Nephron progenitor cell (in vitro differentiated cells): ENCODE measurements around the gene ARHGAP19.

Source experiments
- DNase-seq: peaks from one replicate; pipeline ENCODE4 v3.0.0; 2021
- H3K27ac Mint-ChIP-seq: 2 replicates; pipeline ENCODE4 v1.8.0; 2021; ENCODE audit warnings: mild to moderate bottlenecking, moderate library complexity, mixed read lengths
- H3K27me3 Mint-ChIP-seq: 2 replicates; pipeline ENCODE4 v1.8.0; 2021; ENCODE audit warnings: mild to moderate bottlenecking, low read depth, mixed read lengths; ENCODE audit not compliant: poor library complexity
- H3K36me3 Mint-ChIP-seq: 2 replicates; pipeline ENCODE4 v1.8.0; 2021; ENCODE audit warnings: low read depth, mixed read lengths
- H3K4me1 Mint-ChIP-seq: 2 replicates; pipeline ENCODE4 v1.8.0; 2021; ENCODE audit warnings: mixed read lengths
- H3K4me3 Mint-ChIP-seq: 2 replicates; pipeline ENCODE4 v1.8.0; 2021; ENCODE audit warnings: mild to moderate bottlenecking, moderate library complexity, mixed read lengths
- H3K9me3 Mint-ChIP-seq: 2 replicates; pipeline ENCODE4 v1.8.0; 2021; ENCODE audit warnings: mild to moderate bottlenecking, moderate library complexity, mixed read lengths
- CTCF ChIP-seq: fragments of 200-600 bp; sonication (generic); IDR thresholded peaks from 2 replicates; pipeline ENCODE4 v1.5.0; 2021; ENCODE audit warnings: antibody characterized with exemption

Gene ARHGAP19

DNA sequence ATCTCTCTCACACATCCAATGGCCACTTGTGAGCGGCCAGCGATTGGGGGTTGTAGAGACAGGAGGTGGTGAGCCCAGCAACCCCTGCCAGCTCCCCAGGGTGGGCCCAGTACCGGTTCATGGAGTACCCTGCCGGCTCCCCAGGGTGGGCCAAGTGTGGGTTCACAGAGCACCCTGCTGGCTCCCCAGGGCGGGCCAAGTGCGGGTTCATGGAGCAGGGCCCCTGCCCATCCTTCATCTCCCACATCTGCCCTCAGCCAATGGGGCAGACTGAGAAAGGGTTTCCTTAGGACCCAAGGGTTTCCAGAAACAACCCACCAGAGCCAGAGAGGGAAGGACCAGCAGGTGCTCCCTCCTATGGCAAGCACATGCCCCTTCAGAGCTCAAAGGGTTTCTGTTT lies 85.3 kb downstream of the ARHGAP19 start:
- Mint-ChIP-seq H3K27me3 (peaks cover 6% of the 10 kb centered on the region), H3K9me3 (no peaks in the 10 kb centered on the region), H3K4me3 (no peak overlapping the region), H3K4me1 (peaks cover 12% of the 10 kb centered on the region), H3K27ac (no peak overlapping the region), H3K36me3 (no peaks in the 10 kb centered on the region)
- DNase-seq = no peak
- TF ChIP-seq CTCF = no peak

- Mint-ChIP-seq H3K4me3 (no peak overlapping the region), H3K4me1 (peaks cover 19% of the 10 kb centered on the region), H3K27ac (no peak overlapping the region), H3K27me3 (peaks cover 6% of the 10 kb centered on the region), H3K36me3 (no peaks in the 10 kb centered on the region), H3K9me3 (no peaks in the 10 kb centered on the region)
- no peak for TF ChIP-seq CTCF
- DNase-seq = no peak
Measured at GRCh38 chr10:97204826-97205679, 87.4 kb downstream of the ARHGAP19 start.

DNA sequence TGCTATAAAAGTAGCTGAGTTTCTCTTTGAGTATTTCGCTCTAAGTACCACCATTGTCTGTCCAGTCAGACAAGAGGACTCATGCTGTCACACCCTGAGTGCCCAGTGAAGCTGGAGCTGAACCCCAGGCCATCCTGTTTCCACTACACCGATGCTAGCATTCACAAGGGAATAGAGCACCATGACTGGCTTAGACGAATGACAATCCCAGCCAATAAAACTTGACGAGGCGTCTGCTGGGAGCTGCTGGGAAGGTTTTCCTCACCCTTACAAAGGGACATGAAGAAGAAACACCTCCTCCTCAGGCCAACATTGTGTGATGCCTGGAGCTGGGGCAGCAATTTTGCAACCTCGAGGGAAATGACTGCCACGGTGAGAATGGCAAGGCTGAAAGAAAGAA lies 89.2 kb downstream of the ARHGAP19 start:
- Mint-ChIP-seq H3K4me3 (no peak overlapping the region), H3K9me3 (no peaks in the 10 kb centered on the region), H3K36me3 (no peaks in the 10 kb centered on the region), H3K27ac (no peak overlapping the region), H3K4me1 (peaks cover 32% of the 10 kb centered on the region), H3K27me3 (peaks cover 9% of the 10 kb centered on the region)
- TF ChIP-seq CTCF = no peak
- no peak for DNase-seq

DNA sequence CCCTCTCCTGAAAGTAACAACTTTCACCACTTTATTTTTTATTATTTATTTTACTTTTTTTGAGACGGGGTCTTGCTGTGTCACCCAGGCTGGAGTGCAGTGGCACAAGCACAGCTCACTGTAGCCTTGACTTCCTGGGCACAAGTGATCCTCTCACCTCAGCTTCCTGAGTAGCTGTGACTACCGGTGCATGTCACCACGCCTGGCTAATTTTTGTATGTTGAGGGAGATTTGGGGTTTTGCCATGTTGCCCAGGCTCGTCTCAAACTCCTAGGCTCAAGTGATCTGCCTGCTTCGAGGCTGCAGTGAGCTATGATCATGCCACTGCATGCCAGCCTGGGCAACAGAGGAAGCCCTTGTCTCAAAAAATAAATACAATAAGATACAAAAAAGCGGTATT lies 91.8 kb downstream of the ARHGAP19 start:
- no peaks in the 10 kb centered on the region for H3K9me3 Mint-ChIP-seq
- H3K27ac Mint-ChIP-seq = no peak overlapping the region
- no peak for TF ChIP-seq CTCF
- no peaks in the 10 kb centered on the region for H3K36me3 Mint-ChIP-seq
- DNase-seq = no peak
- H3K4me1 Mint-ChIP-seq = peaks cover 44% of the 10 kb centered on the region
- peaks cover 6% of the 10 kb centered on the region for H3K27me3 Mint-ChIP-seq
- no peak overlapping the region for H3K4me3 Mint-ChIP-seq

DNA sequence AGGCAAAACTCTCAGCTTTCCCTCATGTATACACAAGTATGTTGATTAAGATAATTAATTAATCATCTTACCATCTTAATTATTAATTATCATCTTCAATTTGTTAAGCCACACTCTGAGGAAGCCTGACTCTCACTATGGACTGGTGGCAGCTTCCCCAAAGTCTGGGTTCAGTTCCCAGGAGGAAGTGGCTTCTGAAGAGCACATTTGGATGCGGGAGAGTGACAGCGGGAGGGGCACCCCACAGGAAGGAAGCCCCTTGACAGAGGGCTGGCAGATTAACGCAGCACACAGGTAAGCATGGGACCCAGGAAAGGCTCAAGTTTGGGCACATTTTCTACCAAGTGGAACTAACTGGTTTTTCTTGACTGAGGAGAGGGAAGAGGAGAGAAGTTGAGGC lies 93.3 kb downstream of the ARHGAP19 start:
- Mint-ChIP-seq H3K36me3 (no peaks in the 10 kb centered on the region), H3K9me3 (no peaks in the 10 kb centered on the region), H3K4me1 (peaks cover 46% of the 10 kb centered on the region)

More for the DNA sequence above, 93.3 kb downstream of the ARHGAP19 start:
- no peak overlapping the region for H3K4me3 Mint-ChIP-seq
- no peak for DNase-seq
- no peak overlapping the region for H3K27ac Mint-ChIP-seq
- no peak for TF ChIP-seq CTCF
- peaks cover 13% of the 10 kb centered on the region for H3K27me3 Mint-ChIP-seq
